Thoracic aorta (tissue), 2 donors: ENCODE data around the gene ABL2. TPM values are rescaled to one million over a fixed set of nuclear protein-coding genes. Genes with fewer than 3 reads are reported as not detected.
"Not testable (repeated sequence)": the region's sequence is repeated elsewhere in the genome, so short reads cannot be mapped to it uniquely, and the experiment has no call there.

Source experiments
- ATAC-seq: fragments of 150-250 bp; one replicate; pipeline ENCODE4 v1.8.0; 2017; ENCODE audit warnings: low read depth; ENCODE audit not compliant: insufficient number of reproducible peaks, low FRiP score
- DNase-seq: peaks from one replicate; pipeline ENCODE4 v3.0.0-alpha.2; 2020; ENCODE audit warnings: low spot score
- H3K27ac ChIP-seq, 2 donors: fragments of 200-600 bp; sonication (generic); 1 replicate in 1 of 2; 2 replicates in 1 of 2; pipeline ENCODE4 v1.5.1; 2016; ENCODE audit warnings: mild to moderate bottlenecking in 2 of 2, moderate library complexity in 2 of 2
- H3K27me3 ChIP-seq: fragments of 200-600 bp; sonication (generic); replicated peaks from 2 replicates; pipeline ENCODE4 v1.6.0; 2016; ENCODE audit warnings: mild to moderate bottlenecking; ENCODE audit not compliant: insufficient read depth
- H3K36me3 ChIP-seq: fragments of 200-600 bp; sonication (generic); one replicate; pipeline ENCODE4 v1.5.1; 2016
- H3K4me1 ChIP-seq, 2 donors: fragments of 200-600 bp; sonication (generic); 1 replicate in 1 of 2; 2 replicates in 1 of 2; pipeline versions ENCODE4 v1.5.1 to v1.6.0; 2016; ENCODE audit warnings: low read depth in 2 of 2, mild to moderate bottlenecking in 1 of 2; ENCODE audit not compliant: control insufficient read depth in 1 of 2
- H3K4me3 ChIP-seq: fragments of 200-600 bp; sonication (generic); 2 replicates; pipeline ENCODE4 v1.5.1; 2016; ENCODE audit warnings: mild to moderate bottlenecking
- H3K9me3 ChIP-seq: fragments of 200-600 bp; sonication (generic); 2 replicates; pipeline ENCODE4 v1.5.1; 2016
- total RNA-seq, 2 donors: library from RNA; depleted of rRNA; stranded (reverse); fragments of >200 nt; gene quantifications; one replicate each; pipeline versions ENCODE4 v1.1.0 to v1.2.3, GENCODE V29; 2016
- TF ChIP-seq, protein P1 (sequence below): fragments of 200-600 bp; sonication (generic); IDR thresholded peaks from one replicate; pipeline ENCODE4 v1.5.1; 2019; ENCODE audit warnings: antibody characterized with exemption

The ABL2 gene
- total RNA-seq, 2 donors from 2014 or later = 23.6 to 62.4 TPM

DNA sequence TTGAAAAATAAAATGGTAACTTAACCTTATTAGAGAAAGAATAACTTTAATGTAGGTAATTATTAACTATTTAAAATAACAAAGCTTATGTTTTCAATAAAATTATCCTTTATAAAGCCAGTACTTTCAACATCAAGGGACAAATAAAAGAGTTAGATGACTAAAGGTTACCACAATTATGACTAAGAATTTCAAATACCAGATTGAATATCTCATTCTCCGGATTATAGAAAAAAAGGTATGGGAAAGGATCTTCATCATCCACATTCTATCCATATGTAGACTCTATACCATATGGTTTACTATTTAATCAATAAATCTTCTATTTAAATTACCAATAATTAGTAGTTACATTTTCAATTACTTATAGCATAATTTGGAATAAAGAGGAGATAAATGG is 84.9 kb downstream of the ABL2 start:
- no peak overlapping the region for H3K27ac ChIP-seq
- H3K27me3 ChIP-seq = no peaks in the 10 kb centered on the region
- no peaks in the 10 kb centered on the region for H3K36me3 ChIP-seq
- DNase-seq (no peak), ATAC-seq (no peak)
- TF ChIP-seq, protein P1, sequence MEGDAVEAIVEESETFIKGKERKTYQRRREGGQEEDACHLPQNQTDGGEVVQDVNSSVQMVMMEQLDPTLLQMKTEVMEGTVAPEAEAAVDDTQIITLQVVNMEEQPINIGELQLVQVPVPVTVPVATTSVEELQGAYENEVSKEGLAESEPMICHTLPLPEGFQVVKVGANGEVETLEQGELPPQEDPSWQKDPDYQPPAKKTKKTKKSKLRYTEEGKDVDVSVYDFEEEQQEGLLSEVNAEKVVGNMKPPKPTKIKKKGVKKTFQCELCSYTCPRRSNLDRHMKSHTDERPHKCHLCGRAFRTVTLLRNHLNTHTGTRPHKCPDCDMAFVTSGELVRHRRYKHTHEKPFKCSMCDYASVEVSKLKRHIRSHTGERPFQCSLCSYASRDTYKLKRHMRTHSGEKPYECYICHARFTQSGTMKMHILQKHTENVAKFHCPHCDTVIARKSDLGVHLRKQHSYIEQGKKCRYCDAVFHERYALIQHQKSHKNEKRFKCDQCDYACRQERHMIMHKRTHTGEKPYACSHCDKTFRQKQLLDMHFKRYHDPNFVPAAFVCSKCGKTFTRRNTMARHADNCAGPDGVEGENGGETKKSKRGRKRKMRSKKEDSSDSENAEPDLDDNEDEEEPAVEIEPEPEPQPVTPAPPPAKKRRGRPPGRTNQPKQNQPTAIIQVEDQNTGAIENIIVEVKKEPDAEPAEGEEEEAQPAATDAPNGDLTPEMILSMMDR = no peak
- H3K9me3 ChIP-seq = no peaks in the 10 kb centered on the region
- H3K4me3 ChIP-seq = no peak overlapping the region
- peaks cover 17 to 19% of the 10 kb centered on the region in 2 donors for H3K4me1 ChIP-seq

DNA sequence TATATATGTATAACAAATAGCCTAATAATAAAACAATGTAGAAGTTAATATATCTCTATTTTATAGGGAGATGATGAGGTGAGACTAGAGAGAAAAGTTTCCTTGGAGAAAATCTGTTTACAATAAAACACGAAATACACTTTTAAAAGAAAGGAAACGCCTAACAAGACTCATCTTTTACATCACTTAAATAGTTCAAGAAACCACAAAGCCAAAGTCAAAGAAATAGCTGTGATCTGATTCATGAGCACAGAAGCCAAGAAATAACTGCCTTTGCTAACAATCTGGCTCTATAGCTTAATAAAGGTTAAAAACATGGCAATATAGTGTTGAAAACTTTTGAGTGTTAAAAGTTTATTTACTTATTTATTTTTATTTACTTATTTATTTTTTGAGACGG is 86.2 kb downstream of the ABL2 start:
- peak overlapping the region in 1 of 2 donors; percentile 75 for H3K27ac ChIP-seq
- no peaks in the 10 kb centered on the region for H3K27me3 ChIP-seq
- H3K9me3 ChIP-seq = no peaks in the 10 kb centered on the region
- ATAC-seq (no peak), DNase-seq (no peak)
- TF ChIP-seq, protein P1 = no peak
- peaks cover 17 to 19% of the 10 kb centered on the region in 2 donors for H3K4me1 ChIP-seq
- H3K4me3 ChIP-seq = peak overlapping the region; percentile 72
- no peaks in the 10 kb centered on the region for H3K36me3 ChIP-seq

DNA sequence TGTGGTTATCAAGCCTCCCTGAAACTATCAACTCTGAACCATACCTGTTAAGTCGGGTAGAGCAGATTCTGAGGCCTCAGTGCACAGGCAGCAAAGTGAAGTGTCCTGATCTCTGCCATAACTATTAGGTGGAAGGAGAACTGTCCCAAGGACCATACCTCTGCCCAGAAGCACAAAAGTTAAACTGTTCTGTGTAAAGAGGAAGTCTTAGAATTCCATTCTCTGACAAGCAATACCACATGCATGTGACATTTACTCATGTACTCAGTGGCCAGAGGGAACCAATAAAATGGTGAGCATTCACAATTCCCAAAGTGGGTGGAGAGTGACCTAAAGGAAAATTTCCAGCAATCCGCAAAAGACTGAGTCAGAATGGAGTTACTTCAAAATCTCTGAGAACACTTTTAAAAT is 86.6 kb downstream of the ABL2 start:
- H3K4me1 ChIP-seq = peaks cover 19 to 21% of the 10 kb centered on the region in 2 donors

DNA sequence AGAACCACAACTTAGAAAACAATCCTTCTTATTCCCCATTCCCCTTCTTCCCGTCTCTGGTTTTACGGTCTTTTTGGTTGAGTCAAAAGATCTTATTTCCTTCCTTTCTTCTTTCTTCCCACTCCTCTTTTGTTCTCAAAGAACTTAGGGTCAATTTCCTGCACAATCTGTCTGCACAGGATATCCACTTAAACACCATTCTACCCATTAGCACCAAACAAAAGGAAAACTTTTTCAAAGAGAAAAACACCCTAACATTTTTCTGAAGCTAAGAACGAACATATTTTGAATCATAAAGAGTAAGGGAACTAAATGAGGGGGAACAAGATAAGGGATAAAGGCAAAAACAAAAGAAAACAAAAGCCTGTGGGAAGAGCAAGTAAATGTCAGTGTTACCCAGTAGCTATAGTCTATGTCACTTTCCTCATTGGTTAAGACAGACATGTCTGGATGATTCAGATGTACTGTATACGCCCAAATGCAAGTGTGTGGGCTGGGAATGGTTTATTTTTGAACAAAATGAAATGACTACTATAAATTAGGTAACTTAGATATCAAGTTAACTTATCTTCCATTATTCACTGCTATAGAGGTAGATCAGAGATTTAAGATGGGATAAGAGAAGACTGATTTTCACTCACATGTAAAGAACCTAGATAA is 87.8 kb downstream of the ABL2 start:
- Histone ChIP-seq H3K27ac (peak overlapping the region in 1 of 2 donors; percentile 75), H3K9me3 (no peaks in the 10 kb centered on the region), H3K4me1 (peaks cover 26% of the 10 kb centered on the region in 2 donors), H3K4me3 (peak overlapping the region; percentile 72), H3K27me3 (no peaks in the 10 kb centered on the region), H3K36me3 (no peaks in the 10 kb centered on the region)
- ATAC-seq (no peak), DNase-seq (no peak)
- TF ChIP-seq, protein P1 = no peak

More for the DNA sequence above, 86.6 kb downstream of the ABL2 start:
- TF ChIP-seq, protein P1 = no peak
- ATAC-seq (peak; percentile 85), DNase-seq (no peak)
- Histone ChIP-seq H3K27ac (peak overlapping the region; percentile 60 to 75), H3K9me3 (no peaks in the 10 kb centered on the region), H3K27me3 (no peaks in the 10 kb centered on the region), H3K4me3 (peak overlapping the region; percentile 72), H3K36me3 (no peaks in the 10 kb centered on the region)

DNA sequence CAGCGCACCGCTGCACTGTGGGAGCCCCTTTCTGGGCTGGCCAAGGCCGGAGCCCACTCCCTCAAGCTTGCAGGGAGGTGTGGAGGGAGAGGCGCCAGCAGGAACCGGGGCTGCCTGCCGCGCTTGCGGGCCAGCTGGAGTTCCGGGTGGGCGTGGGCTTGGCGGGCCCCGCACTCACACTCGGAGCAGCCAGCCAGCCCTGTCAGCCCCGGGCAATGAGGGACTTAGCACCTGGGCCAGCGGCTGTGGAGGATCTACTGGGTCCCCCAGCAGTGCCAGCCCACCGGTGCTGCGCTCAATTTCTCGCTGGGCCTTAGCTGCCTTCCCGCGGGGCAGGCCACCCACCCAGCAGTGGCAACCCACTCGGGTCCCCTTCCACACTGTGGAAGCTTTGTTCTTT is 90.7 kb downstream of the ABL2 start:
- not testable (repeated sequence) for ATAC-seq, H3K27me3 ChIP-seq, H3K36me3 ChIP-seq, H3K4me3 ChIP-seq, DNase-seq, H3K9me3 ChIP-seq, H3K27ac ChIP-seq
- peaks cover 23 to 26% of the 10 kb centered on the region in 2 donors for H3K4me1 ChIP-seq
